LHCN-M2 (cell line): Measurements from ENCODE around the gene FBXW9. TPM values are rescaled to one million over a fixed set of nuclear protein-coding genes. Genes with fewer than 3 reads are reported as not detected.
"Not testable (repeated sequence)": the region's sequence is repeated elsewhere in the genome, so short reads cannot be mapped to it uniquely, and the experiment has no call there.

Experiments used
- DNase-seq: peaks from one replicate; pipeline ENCODE4 v3.0.0-alpha.2; 2012; ENCODE audit warnings: low read depth
- total RNA-seq: library from RNA; depleted of rRNA; stranded (reverse); fragments of >200 nt; gene quantifications from 2 replicates; pipeline ENCODE4 v1.2.3, GENCODE V29; 2014

The FBXW9 gene
- total RNA-seq, 1 experiment from 2014 or later = 8.1 TPM

- peak; percentile 97 for DNase-seq
Observed at GRCh38 chr19:12681074-12681987, 15.1 kb downstream of the FBXW9 start, which contains the start of gene DHPS. DHPS (minus strand) TSS chr19:12681880; CDS start chr19:12681766, 114 bp downstream.

- DNase-seq = no peak
Observed at GRCh38 chr19:12680034-12680433, 16.4 kb downstream of the FBXW9 start.

GRCh38 chr19:12678039-12678438 lies 18.4 kb downstream of the FBXW9 start:
- not testable (repeated sequence) for DNase-seq

- DNase-seq = no peak
Observed at GRCh38 chr19:12676928-12677327, 19.5 kb downstream of the FBXW9 start.

- peak; percentile 64 for DNase-seq
Observed at GRCh38 chr19:12676384-12676792, 20.0 kb downstream of the FBXW9 start.

- DNase-seq = no peak
Observed at GRCh38 chr19:12675940-12676339, 20.5 kb downstream of the FBXW9 start.

GRCh38 chr19:12675399-12675798 lies 21.0 kb downstream of the FBXW9 start:
- DNase-seq = no peak

- no peak for DNase-seq
Observed at GRCh38 chr19:12672744-12673143, 23.7 kb downstream of the FBXW9 start.

- no peak for DNase-seq
Observed at GRCh38 chr19:12670159-12670928, 26.1 kb downstream of the FBXW9 start.

- DNase-seq = peak; percentile 79
Observed at GRCh38 chr19:12669270-12670158, 26.9 kb downstream of the FBXW9 start.

GRCh38 chr19:12668932-12669269 lies 27.5 kb downstream of the FBXW9 start:
- DNase-seq = peak; percentile 51

- DNase-seq = no peak
Observed at GRCh38 chr19:12668346-12668745, 28.1 kb downstream of the FBXW9 start.

- no peak for DNase-seq
Observed at GRCh38 chr19:12667731-12668302, 28.6 kb downstream of the FBXW9 start.

- DNase-seq = peak; percentile 58
Observed at GRCh38 chr19:12666265-12667048, 30.0 kb downstream of the FBXW9 start, which contains the start of the genes MAN2B1 and WDR83. MAN2B1 (minus strand) TSS chr19:12666742; CDS start chr19:12666701, 41 bp downstream. WDR83 (plus strand) TSS chr19:12666807; CDS start chr19:12669791, 2,984 bp downstream.

GRCh38 chr19:12665671-12666264 lies 30.7 kb downstream of the FBXW9 start:
- DNase-seq = no peak

- no peak for DNase-seq
Observed at GRCh38 chr19:12665281-12665573, 31.2 kb downstream of the FBXW9 start.

GRCh38 chr19:12664406-12665280 lies 31.8 kb downstream of the FBXW9 start:
- peak; percentile 28 for DNase-seq

- DNase-seq = no peak
Observed at GRCh38 chr19:12660980-12661379, 35.5 kb downstream of the FBXW9 start.

- DNase-seq = no peak
Observed at GRCh38 chr19:12657966-12658365, 38.5 kb downstream of the FBXW9 start.
